Measurements from ENCODE around the gene TM4SF5.

Gene TM4SF5

GRCh38 chr17:4789951-4790704 is 18.4 kb downstream of the TM4SF5 start:
- peak; percentile 17 for DNase-seq (ENCODE audit: low read depth, low spot score)
- POLR2A ChIA-PET: interaction anchor here (0.7 to 1.5 kb wide), 6 partner anchors 11 to 177 kb away, joined by 3 to 6 read pairs (median 4); partner anchors contain the start of genes ARRB2, CHRNE and PLD2
- peak; percentile 93 for TF ChIP-seq CTCF (IDR thresholded peaks at IDR 0.05; ENCODE audit: insufficient read depth, low read length, missing control alignments)
- H3K4me3 ChIP-seq (ENCODE audit: low read depth, low read length): peak overlapping the region; percentile 67
- CTCF ChIA-PET: interaction anchor here (0.6 to 8.9 kb wide), 43 partner anchors 9 to 643 kb away, joined by 3 to 154 read pairs (median 4); partner anchors contain the start of genes C17orf107, CHRNE, MED11 and PELP1

GRCh38 chr17:4790705-4791088 is 19.0 kb downstream of the TM4SF5 start:
- no peak for TF ChIP-seq CTCF (IDR thresholded peaks at IDR 0.05; ENCODE audit: insufficient read depth, low read length, missing control alignments)
- DNase-seq (ENCODE audit: low read depth, low spot score): no peak
- POLR2A ChIA-PET: interaction anchor here (0.6 to 1.5 kb wide), 7 partner anchors 8 to 176 kb away, joined by 3 to 6 read pairs (median 3); partner anchors contain the start of genes ARRB2, CHRNE and PLD2
- H3K4me3 ChIP-seq (ENCODE audit: low read depth, low read length): peak overlapping the region; percentile 67
- CTCF ChIA-PET: interaction anchor here (0.6 to 8.9 kb wide), 33 partner anchors 9 to 560 kb away, joined by 3 to 154 read pairs (median 5); partner anchors contain the start of genes C17orf107, CHRNE, PLD2 and TM4SF5

- POLR2A ChIA-PET: no interaction called here
- TF ChIP-seq CTCF (IDR thresholded peaks at IDR 0.05; ENCODE audit: insufficient read depth, low read length, missing control alignments): no peak
- CTCF ChIA-PET: no interaction called here
- DNase-seq (ENCODE audit: low read depth, low spot score): no peak
- no peak overlapping the region for H3K4me3 ChIP-seq (ENCODE audit: low read depth, low read length)
Measured at GRCh38 chr17:4795168-4795567, 23.5 kb downstream of the TM4SF5 start.

GRCh38 chr17:4796552-4796920 is 24.9 kb downstream of the TM4SF5 start:
- ChIA-PET POLR2A (interaction anchor here (0.7 to 1.7 kb wide), 3 partner anchors 10 to 113 kb away, joined by 3 to 19 read pairs (median 4); partner anchors contain the start of genes CHRNE and PLD2), CTCF (interaction anchor here (0.9 to 3.0 kb wide), 5 partner anchors 10 to 107 kb away, joined by 3 to 11 read pairs (median 3); partner anchors contain the start of genes CHRNE and VMO1)
- no peak for DNase-seq (ENCODE audit: low read depth, low spot score)
- TF ChIP-seq CTCF (IDR thresholded peaks at IDR 0.05; ENCODE audit: insufficient read depth, low read length, missing control alignments): no peak
- H3K4me3 ChIP-seq (ENCODE audit: low read depth, low read length): peak overlapping the region; percentile 100

- CTCF ChIA-PET: interaction anchor here (0.9 to 1.6 kb wide), 3 partner anchors 10 to 14 kb away, joined by 3 to 10 read pairs (median 6); partner anchors contain the start of genes GLTPD2 and VMO1
- POLR2A ChIA-PET: no interaction called here
- TF ChIP-seq CTCF (IDR thresholded peaks at IDR 0.05; ENCODE audit: insufficient read depth, low read length, missing control alignments): no peak
Measured at GRCh38 chr17:4800462-4801196, 28.9 kb downstream of the TM4SF5 start.

GRCh38 chr17:4802228-4802627 is 30.5 kb downstream of the TM4SF5 start, which contains the start of gene C17orf114:
C17orf114 (minus strand) TSS chr17:4802328.
- no peak for DNase-seq (ENCODE audit: low read depth, low spot score)

More at GRCh38 chr17:4800462-4801196, 28.9 kb downstream of the TM4SF5 start:
- DNase-seq (ENCODE audit: low read depth, low spot score): no peak
- no peak overlapping the region for H3K4me3 ChIP-seq (ENCODE audit: low read depth, low read length)

More at GRCh38 chr17:4802228-4802627, 30.5 kb downstream of the TM4SF5 start, which contains the start of gene C17orf114:
- CTCF ChIA-PET: no interaction called here
- no peak for TF ChIP-seq CTCF (IDR thresholded peaks at IDR 0.05; ENCODE audit: insufficient read depth, low read length, missing control alignments)
- POLR2A ChIA-PET: no interaction called here
- H3K4me3 ChIP-seq (ENCODE audit: low read depth, low read length): no peak within 1 kb of the TSS

Measured in AG04449 (cell line).